AG04450 (cell line): ENCODE measurements around the gene CDH6. TPM values are rescaled to one million over a fixed set of nuclear protein-coding genes. Genes with fewer than 3 reads are reported as not detected.

ENCODE experiments used
- CTCF ChIA-PET: fragments of 300-600, 350-600 bp; formaldehyde crosslinking; extraction: SDS; loops from one replicate; lab custom pipeline; 2022; ENCODE audit warnings: antibody characterized with exemption, inconsistent platforms; lab: Charles Lee
- POLR2A ChIA-PET: fragments of 350-600 bp; formaldehyde crosslinking; extraction: SDS; loops from one replicate; lab custom pipeline; 2021; ENCODE audit warnings: antibody characterized with exemption, inconsistent platforms; lab: Yijun Ruan, JAX
- DNase-seq: peaks from one replicate; pipeline ENCODE4 v3.0.0-alpha.2; 2011; ENCODE audit warnings: low read depth, low spot score
- H3K27ac ChIP-seq: one replicate; pipeline ENCODE4 v1.5.1; 2012; ENCODE audit warnings: low read depth, low read length, control low read depth
- H3K27me3 ChIP-seq: one replicate; pipeline ENCODE4 v1.6.0; 2012; ENCODE audit warnings: low read length; ENCODE audit not compliant: control insufficient read depth, insufficient read depth
- H3K4me3 ChIP-seq: 2 replicates; pipeline ENCODE4 v1.5.1; 2011; ENCODE audit warnings: mild to moderate bottlenecking, low read depth, low read length, control low read depth
- H3K9me3 ChIP-seq: 2 replicates; pipeline ENCODE4 v1.5.1; 2012; ENCODE audit warnings: low read length; ENCODE audit not compliant: control insufficient read depth, insufficient read depth
- CTCF ChIP-seq: IDR thresholded peaks from 2 replicates; pipeline ENCODE4 v1.5.1; 2011; ENCODE audit warnings: low read depth, low read length, control low read depth, inconsistent platforms
- polyA minus RNA-seq: library from RNA; depleted of rRNA, polyadenylated mRNA; stranded (reverse); fragments of >200 nt; gene quantifications from 2 replicates; pipeline ENCODE4 v1.2.3, GENCODE V29; 2011; rRNA and poly(A)+ RNA removed
- polyA plus RNA-seq: library from polyadenylated mRNA; depleted of rRNA; stranded (reverse); fragments of >200 nt; gene quantifications from 2 replicates; pipeline ENCODE4 v1.2.3, GENCODE V29; 2011; rRNA removed

The CDH6 gene
- polyA plus RNA-seq (41.7 and 45.7 TPM in 2 replicates), polyA minus RNA-seq (97.3 and 119 TPM in 2 replicates)

GRCh38 chr5:31193591-31194467 is at the start of gene CDH6:
Gene CDH6 (plus strand): TSS chr5:31193686. CDS start chr5:31267474, 73,788 bp downstream.
- H3K9me3 ChIP-seq = no peaks in the 10 kb centered on the region
- peak within 1 kb of the TSS; percentile 40 for H3K27ac ChIP-seq
- no peaks in the 10 kb centered on the region for H3K27me3 ChIP-seq
- POLR2A ChIA-PET = interaction anchor here (0.6 to 0.9 kb wide), 5 partner anchors 47 to 255 kb away, joined by 3 to 5 read pairs (median 4); no protein-coding TSS in a partner anchor
- peak; percentile 26 for DNase-seq
- CTCF ChIA-PET = interaction anchor here (0.8 to 1.5 kb wide), 3 partner anchors 9 to 39 kb away, joined by 4 to 10 read pairs (median 4); no protein-coding TSS in a partner anchor
- peak within 1 kb of the TSS; percentile 76 for H3K4me3 ChIP-seq
- TF ChIP-seq CTCF = no peak

DNA sequence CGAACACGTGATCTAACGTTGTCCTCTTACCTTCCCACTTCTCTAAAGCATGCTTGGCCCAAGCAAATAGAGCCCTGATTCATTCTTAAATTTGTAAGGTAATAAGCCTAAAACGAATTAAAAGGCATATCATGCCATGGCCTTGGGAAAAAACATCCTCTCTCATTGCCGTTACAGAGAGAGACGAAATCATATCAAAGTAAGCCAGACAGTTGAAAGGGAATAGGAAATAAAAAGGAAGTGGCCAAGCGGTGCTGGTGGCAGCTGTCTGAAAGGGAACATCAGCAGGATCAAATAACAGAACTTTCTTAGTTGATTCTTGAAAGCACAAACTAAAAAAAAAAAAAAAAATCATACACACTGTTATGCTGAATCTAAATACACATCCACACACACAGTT is 49.1 kb upstream of the CDH6 start:
- ChIA-PET POLR2A (no interaction called here), CTCF (interaction anchor here (0.7 kb wide), 1 partner anchor 32 kb away, joined by 5 read pairs; no protein-coding TSS in a partner anchor)
- DNase-seq = no peak
- no peaks in the 10 kb centered on the region for H3K27me3 ChIP-seq
- H3K27ac ChIP-seq = no peak overlapping the region
- TF ChIP-seq CTCF = no peak
- H3K4me3 ChIP-seq = no peak overlapping the region
- no peaks in the 10 kb centered on the region for H3K9me3 ChIP-seq

- Histone ChIP-seq H3K27me3 (no peaks in the 10 kb centered on the region), H3K9me3 (no peaks in the 10 kb centered on the region), H3K27ac (no peak overlapping the region), H3K4me3 (no peak overlapping the region)
- DNase-seq = no peak
- no peak for TF ChIP-seq CTCF
- ChIA-PET CTCF (interaction anchor here (0.6 to 1.9 kb wide), 2 partner anchors 33 to 38 kb away, joined by 3 to 6 read pairs; no protein-coding TSS in a partner anchor), POLR2A (no interaction called here)
Measured at GRCh38 chr5:31148959-31149475, 44.5 kb upstream of the CDH6 start.

- no peak for DNase-seq
- Histone ChIP-seq H3K27ac (peak overlapping the region; percentile 31), H3K4me3 (no peak overlapping the region), H3K27me3 (no peaks in the 10 kb centered on the region), H3K9me3 (no peaks in the 10 kb centered on the region)
- CTCF ChIA-PET = interaction anchor here (1.2 to 2.8 kb wide), 3 partner anchors 15 to 79 kb away, joined by 5 to 18 read pairs (median 7); no protein-coding TSS in a partner anchor
- TF ChIP-seq CTCF = no peak
- POLR2A ChIA-PET = no interaction called here
Measured at GRCh38 chr5:31153521-31153920, 40.0 kb upstream of the CDH6 start.
